A549 (cell line): ENCODE data around the gene SYCE3.

Experiments used
- CTCF ChIP-seq: fragments of >200 bp; sonication (Bioruptor Twin); formaldehyde crosslinking; IDR thresholded peaks from 3 replicates; pipeline ENCODE4 v1.5.1; 2016
- MAX ChIP-seq: IDR thresholded peaks from 2 replicates; pipeline ENCODE4 v1.6.1; 2012

- TF ChIP-seq MAX (no peak), CTCF (no peak)
Observed at GRCh38 chr22:50540381-50540780, 22.3 kb downstream of the SYCE3 start.
